CD4-positive, alpha-beta T cell treated with Interferon alpha-2 for 1 hour (primary cell): ENCODE measurements around the gene SERGEF.

Experiments used
- DNase-seq, 2 donors: peaks; one replicate each; pipeline ENCODE4 v3.0.0-alpha.2; 2020 to 2022

The SERGEF gene

DNA sequence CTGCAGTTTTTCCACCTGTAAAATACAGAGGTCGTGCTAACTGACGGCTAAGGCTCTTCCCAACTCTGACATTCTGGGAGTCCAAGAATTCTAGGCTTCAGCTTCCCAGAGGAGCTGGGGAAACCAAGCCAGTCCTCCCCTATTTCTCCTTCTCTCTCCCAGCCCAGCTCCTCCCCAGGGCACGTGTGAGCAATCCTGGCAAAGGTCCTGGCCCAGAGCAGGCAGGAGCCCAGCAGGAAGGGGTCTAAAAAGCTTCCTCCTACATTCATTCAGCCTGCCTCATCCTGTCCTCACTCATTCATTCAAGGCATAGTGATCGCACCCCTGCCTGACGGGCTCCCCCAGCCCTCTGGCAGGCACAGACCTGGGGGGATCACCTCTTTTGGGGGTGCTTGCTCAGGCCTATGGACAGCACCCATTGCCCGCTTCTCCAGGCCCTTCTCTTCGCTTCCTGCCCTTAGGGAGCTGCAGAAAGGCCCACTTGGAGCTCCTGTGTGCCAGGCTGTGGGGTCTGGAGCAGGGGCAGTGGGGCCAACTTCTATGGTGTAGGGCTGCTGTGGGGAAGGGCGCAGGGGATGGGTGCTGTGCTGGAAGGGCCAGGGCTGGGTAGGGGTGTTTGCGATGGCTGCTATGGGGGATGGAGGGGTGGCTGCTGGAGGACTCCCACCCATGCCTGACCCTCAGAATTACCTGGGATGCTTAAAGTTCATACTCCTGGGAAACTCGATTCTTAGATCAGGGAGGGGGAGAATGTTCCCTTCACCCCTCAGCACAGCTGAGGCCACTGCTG is 268.5 kb downstream of the SERGEF start:
- DNase-seq = no peak

DNA sequence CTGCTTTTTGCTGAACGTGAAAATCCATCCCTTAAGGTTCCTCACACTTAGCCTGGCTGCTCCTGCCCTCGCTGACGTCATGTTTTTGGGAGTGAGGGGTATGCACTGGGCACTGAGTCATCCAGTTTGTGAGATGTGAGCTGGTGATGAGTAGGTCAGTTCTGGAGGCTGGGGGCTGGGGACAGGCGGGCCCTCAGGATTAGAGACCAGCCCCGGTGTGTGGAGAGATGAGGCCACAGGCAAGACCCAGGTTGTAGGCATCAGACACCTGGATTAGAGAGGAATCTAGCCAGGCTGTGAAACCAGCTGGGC is 269.1 kb downstream of the SERGEF start:
- DNase-seq = no peak

DNA sequence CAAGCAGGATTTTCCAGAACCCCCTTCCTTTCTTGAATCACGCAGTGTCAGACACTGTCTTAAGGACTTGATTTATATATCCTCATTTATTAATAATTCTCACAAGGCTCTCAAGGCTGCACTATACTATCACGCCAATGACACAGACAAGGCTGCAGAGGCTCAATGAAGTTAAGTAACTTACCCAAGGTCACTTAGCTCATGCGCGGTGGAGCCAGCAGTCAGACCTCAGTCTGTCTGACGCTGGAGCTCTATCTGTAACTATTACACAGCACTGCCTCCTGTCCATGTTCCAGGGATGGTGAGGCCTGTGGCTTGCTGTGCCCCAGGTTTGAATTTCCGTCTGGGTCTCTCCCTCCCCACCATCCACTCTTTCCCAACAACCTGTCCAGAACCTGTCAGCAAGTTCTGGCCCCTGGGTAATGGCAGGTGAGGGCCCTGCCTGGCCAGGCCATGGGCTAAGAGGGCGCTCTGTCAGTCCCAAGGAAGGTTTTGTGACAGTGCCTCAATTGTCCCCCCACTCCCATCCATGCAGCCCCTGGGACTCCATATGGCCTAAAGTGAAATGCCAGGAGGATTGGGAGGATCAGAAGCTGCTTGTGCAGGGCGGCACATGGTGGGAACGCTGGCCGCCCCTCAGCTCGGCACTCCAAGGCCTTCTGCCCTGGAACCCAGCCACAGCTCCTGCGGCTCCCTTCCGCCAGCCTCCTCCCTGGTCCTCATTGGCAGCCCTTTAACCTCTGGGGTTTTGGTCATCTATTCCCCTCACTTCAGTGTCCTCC is 269.6 kb downstream of the SERGEF start:
- DNase-seq = no peak

DNA sequence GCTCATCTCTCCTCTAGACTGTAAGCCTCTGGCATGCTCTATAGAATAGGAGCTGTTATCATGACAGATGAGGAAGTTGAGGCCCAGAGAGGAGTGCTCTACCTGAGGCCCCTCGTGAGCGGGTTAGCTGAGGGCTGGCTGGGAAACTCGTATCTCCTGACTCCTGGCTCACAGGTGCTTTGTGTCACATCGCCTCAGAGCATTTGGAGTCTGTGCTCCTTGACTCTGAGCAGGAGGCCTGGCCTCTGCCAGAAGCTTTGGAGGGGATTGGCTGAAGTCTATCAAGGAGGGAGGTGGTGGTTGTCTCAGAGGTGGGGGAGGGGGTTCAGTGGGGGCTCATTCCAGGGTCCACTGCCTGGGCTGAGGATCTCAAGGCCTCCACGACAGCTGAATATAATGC is 270.8 kb downstream of the SERGEF start:
- DNase-seq = no peak

DNA sequence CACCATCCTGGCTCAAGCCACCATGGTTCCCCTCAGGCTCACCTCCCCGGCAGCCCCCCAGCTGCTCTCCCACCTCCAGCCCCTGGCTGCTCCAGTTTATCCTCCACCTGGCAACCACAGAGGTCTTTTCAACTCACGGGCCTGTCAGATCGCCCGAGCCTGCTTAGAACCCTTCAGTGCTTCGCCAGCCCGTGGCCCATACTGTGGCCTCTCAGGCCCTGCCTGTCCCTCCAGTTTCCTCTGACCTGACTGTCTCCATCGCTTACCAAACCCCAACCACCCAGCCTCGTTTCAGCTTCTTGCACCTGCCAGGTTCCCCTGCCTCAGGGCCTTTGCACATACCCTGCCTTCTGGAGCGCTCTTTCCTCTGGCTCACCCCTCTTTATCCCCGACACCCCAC is 271.4 kb downstream of the SERGEF start:
- no peak for DNase-seq

DNA sequence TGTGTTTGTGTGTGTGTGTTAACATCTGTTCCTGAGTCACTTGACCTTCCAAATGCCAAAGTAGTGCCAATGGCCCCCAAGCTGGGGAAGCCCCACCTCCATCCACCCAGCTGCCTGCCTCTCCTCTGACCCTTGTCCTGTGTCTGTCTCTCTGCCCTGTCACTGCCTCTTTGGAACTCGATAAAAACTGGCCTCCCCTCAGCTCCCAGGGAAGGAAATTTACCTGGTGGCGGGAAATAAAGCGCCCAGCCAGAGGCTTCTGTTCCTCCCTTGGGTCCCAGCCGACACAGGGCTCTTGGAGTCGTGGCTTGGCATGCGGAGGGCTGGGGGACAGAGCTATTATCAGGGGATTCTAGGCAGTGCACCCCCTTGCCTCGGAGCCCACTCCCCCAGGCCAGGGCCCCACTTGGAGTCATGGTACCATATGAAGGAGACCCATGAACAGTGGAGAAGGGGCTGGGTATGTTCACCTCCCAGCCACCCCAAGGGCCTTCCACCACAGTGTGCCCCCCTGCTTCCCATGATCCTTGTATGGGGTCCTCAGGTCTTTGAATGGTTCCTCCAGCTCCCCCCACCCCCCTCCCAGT is 272.1 kb downstream of the SERGEF start:
- no peak for DNase-seq

DNA sequence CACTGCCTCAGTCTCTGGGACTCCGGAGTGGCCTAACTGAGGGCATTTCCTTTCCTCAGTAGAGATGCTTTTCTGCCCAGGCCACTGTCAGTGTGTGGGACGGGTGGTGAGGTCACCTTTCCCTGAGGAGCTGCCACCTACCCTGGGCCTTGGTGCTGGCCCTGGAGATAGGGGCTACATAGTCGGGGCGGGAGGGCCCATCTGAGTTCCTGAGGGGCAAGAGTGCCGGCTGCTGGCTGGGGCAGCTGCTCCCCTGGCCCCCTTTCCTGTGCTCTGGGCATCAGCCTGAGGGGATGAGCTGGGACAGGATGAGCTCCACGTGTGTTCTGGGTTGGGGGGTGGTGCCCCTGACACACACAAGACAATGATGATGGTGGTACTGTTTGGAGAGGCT is 272.9 kb downstream of the SERGEF start:
- DNase-seq = no peak

DNA sequence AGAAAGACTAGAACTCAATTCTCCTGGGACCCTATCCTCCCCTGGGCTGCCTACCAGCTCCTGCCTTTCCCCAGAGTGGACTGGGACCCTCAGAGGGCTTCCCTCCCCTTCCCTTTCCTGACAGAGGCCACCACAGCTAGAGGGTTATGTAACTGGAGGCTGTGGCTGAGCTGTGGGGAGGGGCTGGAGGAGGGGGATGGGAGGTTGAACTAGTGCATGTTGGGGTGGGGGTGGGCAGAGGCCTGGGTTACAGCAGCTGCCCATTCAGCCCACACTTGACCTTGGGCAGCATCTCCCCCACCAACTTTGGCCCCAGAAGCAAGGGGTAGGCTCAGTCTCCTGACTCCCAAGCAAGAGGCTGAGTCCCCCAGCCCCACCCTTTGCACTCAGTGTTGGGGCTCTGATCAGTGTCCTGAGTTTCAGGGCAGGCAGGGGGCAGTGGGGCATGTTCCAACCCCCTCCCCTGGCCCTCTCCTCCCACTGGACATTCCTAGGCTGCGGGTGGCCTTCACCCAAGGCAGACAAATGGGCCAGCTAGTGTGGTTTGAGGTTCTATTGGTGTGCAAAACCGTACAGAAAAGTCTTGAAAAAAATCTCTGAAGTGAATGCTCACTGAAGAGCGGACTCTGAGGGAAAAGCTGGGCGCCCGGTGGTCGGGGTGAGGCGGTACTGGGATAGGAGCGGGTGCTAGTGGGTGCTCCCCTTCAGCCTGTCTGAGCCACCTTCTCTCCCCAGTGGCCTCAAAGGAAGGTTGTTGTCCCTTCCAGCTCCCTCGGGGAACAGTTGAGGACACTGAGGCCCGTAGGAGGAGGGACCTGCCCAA is 274.5 kb downstream of the SERGEF start:
- no peak for DNase-seq
